ENCODE data around the gene CDK19. TPM values are rescaled to one million over a fixed set of nuclear protein-coding genes. Genes with fewer than 3 reads are reported as not detected.
"Not testable (repeated sequence)": the region's sequence is repeated elsewhere in the genome, so short reads cannot be mapped to it uniquely, and the experiment has no call there.

Gene CDK19
- total RNA-seq, 1 experiment from 2014 or later = 11.7 TPM

GRCh38 chr6:110744991-110745390 is 70.3 kb downstream of the CDK19 start:
- peaks cover 3% of the 10 kb centered on the region; the same call in 1 of the 2 replicates for H3K27me3 Mint-ChIP-seq (ENCODE audit: low read depth)
- H3K4me3 Mint-ChIP-seq = no peak overlapping the region
- no peak for TF ChIP-seq ATF3 (CRISPR knock-in tag; conservative IDR thresholded peaks at IDR 0.05)
- TF ChIP-seq SMAD3 (CRISPR knock-in tag; IDR thresholded peaks at IDR 0.05; ENCODE audit: borderline replicate concordance) = no peak
- no peak for TF ChIP-seq ZNF416 (CRISPR knock-in tag; IDR thresholded peaks at IDR 0.05)
- no peak for TF ChIP-seq ATF1 (CRISPR knock-in tag; IDR thresholded peaks at IDR 0.05)
- TF ChIP-seq FOXJ3 (CRISPR knock-in tag; IDR thresholded peaks at IDR 0.05; ENCODE audit: borderline replicate concordance) = no peak
- no peak for TF ChIP-seq IRF1 (CRISPR knock-in tag; IDR thresholded peaks at IDR 0.05)
- TF ChIP-seq OVOL2 (CRISPR knock-in tag; IDR thresholded peaks at IDR 0.05; ENCODE audit: borderline replicate concordance) = no peak
- no peak for TF ChIP-seq FOXK1 (CRISPR knock-in tag; IDR thresholded peaks at IDR 0.05)
- TF ChIP-seq ZNF138 (CRISPR knock-in tag; conservative IDR thresholded peaks at IDR 0.05) = no peak
- no peak for TF ChIP-seq NR3C1 (CRISPR knock-in tag; conservative IDR thresholded peaks at IDR 0.05; ENCODE audit: low read depth)
- no peak for TF ChIP-seq ZNF423 (CRISPR knock-in tag; IDR thresholded peaks at IDR 0.05)
- TF ChIP-seq MAX (CRISPR knock-in tag; IDR thresholded peaks at IDR 0.05) = no peak
- TF ChIP-seq MXD4 (CRISPR knock-in tag; IDR thresholded peaks at IDR 0.05; ENCODE audit: borderline replicate concordance) = no peak
- no peak for TF ChIP-seq NFYB (CRISPR knock-in tag; conservative IDR thresholded peaks at IDR 0.05; ENCODE audit: low read depth)
- no peak for TF ChIP-seq KAT7 (CRISPR knock-in tag; IDR thresholded peaks at IDR 0.05; ENCODE audit: borderline replicate concordance)
- TF ChIP-seq NR2C2 (CRISPR knock-in tag; IDR thresholded peaks at IDR 0.05) = no peak
- no peak for TF ChIP-seq CBFB (CRISPR knock-in tag; IDR thresholded peaks at IDR 0.05; ENCODE audit: low read depth)
- TF ChIP-seq JAZF1 (CRISPR knock-in tag; IDR thresholded peaks at IDR 0.05) = no peak
- no peak for TF ChIP-seq MLX (CRISPR knock-in tag; IDR thresholded peaks at IDR 0.05)
- no peak for TF ChIP-seq ETV6 (CRISPR knock-in tag; IDR thresholded peaks at IDR 0.05)
- H3K9me3 Mint-ChIP-seq = peaks cover 36% of the 10 kb centered on the region
- DNase-seq (ENCODE audit: low spot score) (no peak), ATAC-seq (no peak)
- CTCF ChIA-PET = no interaction called here
- no peaks in the 10 kb centered on the region for H3K4me1 Mint-ChIP-seq
- H3K36me3 Mint-ChIP-seq = peaks cover 44% of the 10 kb centered on the region
- POLR2A ChIA-PET = no interaction called here
- H3K27ac Mint-ChIP-seq = no peak overlapping the region

- CTCF ChIA-PET; POLR2A ChIA-PET; H3K4me3 Mint-ChIP-seq; H3K27ac Mint-ChIP-seq; H3K27me3 Mint-ChIP-seq (ENCODE audit: low read depth); H3K4me1 Mint-ChIP-seq; ATAC-seq; DNase-seq (ENCODE audit: low spot score): not testable (repeated sequence)
- Mint-ChIP-seq H3K9me3 (peaks cover 36% of the 10 kb centered on the region), H3K36me3 (peaks cover 44% of the 10 kb centered on the region)
Observed at GRCh38 chr6:110742552-110742951, 72.7 kb downstream of the CDK19 start.

- peaks cover 36% of the 10 kb centered on the region for H3K9me3 Mint-ChIP-seq
- peaks cover 44% of the 10 kb centered on the region for H3K36me3 Mint-ChIP-seq
- CTCF ChIA-PET = no interaction called here
- no peaks in the 10 kb centered on the region for H3K4me1 Mint-ChIP-seq
- DNase-seq (ENCODE audit: low spot score) = no peak
- H3K4me3 Mint-ChIP-seq = no peak overlapping the region
- TF ChIP-seq MXD4 (CRISPR knock-in tag; IDR thresholded peaks at IDR 0.05; ENCODE audit: borderline replicate concordance) = no peak
- TF ChIP-seq ZNF317 (CRISPR knock-in tag; IDR thresholded peaks at IDR 0.05; ENCODE audit: borderline replicate concordance, low read depth) = no peak
- TF ChIP-seq TCF7 (CRISPR knock-in tag; IDR thresholded peaks at IDR 0.05; ENCODE audit: low read depth) = no peak
- peaks cover 3% of the 10 kb centered on the region; the same call in 1 of the 2 replicates for H3K27me3 Mint-ChIP-seq (ENCODE audit: low read depth)
- no peak overlapping the region for H3K27ac Mint-ChIP-seq
- POLR2A ChIA-PET = no interaction called here
- no peak for ATAC-seq
Observed at GRCh38 chr6:110741517-110741916, 73.8 kb downstream of the CDK19 start.

Data from WTC11 (cell line).